Tibial nerve (tissue), 4 donors: Measurements from ENCODE around the gene EFNA5. TPM values are rescaled to one million over a fixed set of nuclear protein-coding genes. Genes with fewer than 3 reads are reported as not detected.

Experiments
- DNase-seq, 2 donors: peaks; one replicate each; pipeline ENCODE4 v3.0.0-alpha.2; 2019; ENCODE audit warnings: low spot score in 2 of 2
- H3K27ac ChIP-seq, 4 donors: fragments of 200-600 bp; sonication (generic) in 3 of 4; one replicate each; pipeline ENCODE4 v1.5.1; 2017 to 2019; ENCODE audit warnings: mild to moderate bottlenecking in 1 of 4
- H3K27me3 ChIP-seq, 2 donors: fragments of 200-600 bp; sonication (generic) in 1 of 2; one replicate each; pipeline versions ENCODE4 v1.5.1 to v1.6.0; 2017 to 2019
- H3K36me3 ChIP-seq, 3 donors: fragments of 200-600 bp; sonication (generic); one replicate each; pipeline ENCODE4 v1.5.1; 2018 to 2019
- H3K4me1 ChIP-seq, 4 donors: fragments of 200-600 bp; sonication (generic) in 3 of 4; one replicate each; pipeline ENCODE4 v1.5.1; 2017 to 2019
- H3K4me3 ChIP-seq, 4 donors: fragments of 200-600 bp; sonication (generic) in 3 of 4; one replicate each; pipeline ENCODE4 v1.5.1; 2017 to 2019; ENCODE audit warnings: mild to moderate bottlenecking in 1 of 4, moderate library complexity in 1 of 4
- H3K9me3 ChIP-seq, 4 donors: fragments of 200-600 bp; sonication (generic) in 3 of 4; one replicate each; pipeline ENCODE4 v1.5.1; 2017 to 2019
- CTCF ChIP-seq, 5 experiments: fragments of 200-600 bp in 3 of 5; fragments of 450-650 bp in 2 of 5; sonication (generic) in 3 of 5; IDR thresholded peaks; one replicate each; pipeline ENCODE4 v1.5.1; 2016 to 2019; ENCODE audit warnings: antibody characterized with exemption in 5 of 5, mild to moderate bottlenecking in 3 of 5, moderate library complexity in 2 of 5
- EP300 ChIP-seq, 2 donors: sonication (generic); formaldehyde crosslinking; IDR thresholded peaks; one replicate each; pipeline ENCODE4 v1.6.1; 2017; ENCODE audit warnings: antibody characterized with exemption in 2 of 2, mild to moderate bottlenecking in 1 of 2
- POLR2A ChIP-seq, 2 donors: fragments of 450-650 bp; IDR thresholded peaks; one replicate each; pipeline ENCODE4 v1.6.1; 2017; ENCODE audit warnings: antibody characterized with exemption in 2 of 2, mild to moderate bottlenecking in 2 of 2, moderate library complexity in 2 of 2
- WGBS, 2 donors: methylation state at CpG; one replicate each; pipeline ENCODE4 v1.1.5; 2018; 5-methylcytosine and 5-hydroxymethylcytosine counted together
- total RNA-seq, 4 donors: library from RNA; depleted of rRNA; stranded (reverse); fragments of >200 nt; gene quantifications; one replicate each; pipeline ENCODE4 v1.1.0, GENCODE V29; 2016

EFNA5 gene
- total RNA-seq, 4 donors from 2014 or later = 6.3 to 10.2 (median 6.9) TPM

GRCh38 chr5:107698286-107698685 lies 27.5 kb upstream of the EFNA5 start:
- DNase-seq = no peak
- H3K36me3 ChIP-seq = no peaks in the 10 kb centered on the region
- WGBS, 2 donors = 91 to 98% methylated on average over 2 of the region's 2 CpGs

GRCh38 chr5:107696498-107696897 lies 25.8 kb upstream of the EFNA5 start:
- no peaks in the 10 kb centered on the region for H3K36me3 ChIP-seq
- TF ChIP-seq EP300 (IDR thresholded peaks at IDR 0.05) (no peak), CTCF (IDR thresholded peaks at IDR 0.05) (no peak), POLR2A (IDR thresholded peaks at IDR 0.05) (no peak)
- H3K27ac ChIP-seq = no peak overlapping the region
- H3K4me1 ChIP-seq = no peaks in the 10 kb centered on the region
- no peak overlapping the region for H3K4me3 ChIP-seq
- WGBS, 2 donors = 76 to 79% methylated on average over 4 of the region's 4 CpGs
- H3K9me3 ChIP-seq = peaks cover 0 to 17% (median 0%) of the 10 kb centered on the region in 4 donors
- DNase-seq = no peak
- H3K27me3 ChIP-seq = no peaks in the 10 kb centered on the region

More at GRCh38 chr5:107698286-107698685, 27.5 kb upstream of the EFNA5 start:
- Histone ChIP-seq H3K27me3 (no peaks in the 10 kb centered on the region), H3K9me3 (peaks cover 0 to 1% (median 0%) of the 10 kb centered on the region in 4 donors), H3K27ac (no peak overlapping the region), H3K4me3 (no peak overlapping the region), H3K4me1 (no peaks in the 10 kb centered on the region)
- TF ChIP-seq POLR2A (IDR thresholded peaks at IDR 0.05) = no peak
- TF ChIP-seq EP300 (IDR thresholded peaks at IDR 0.05) = no peak
- no peak for TF ChIP-seq CTCF (IDR thresholded peaks at IDR 0.05)

- Histone ChIP-seq H3K4me3 (no peak overlapping the region), H3K27ac (no peak overlapping the region), H3K4me1 (no peaks in the 10 kb centered on the region), H3K36me3 (no peaks in the 10 kb centered on the region), H3K27me3 (no peaks in the 10 kb centered on the region), H3K9me3 (peaks cover 0 to 22% (median 0%) of the 10 kb centered on the region in 4 donors)
- WGBS, 2 donors = 70 to 73% methylated on average over 4 of the region's 4 CpGs
- TF ChIP-seq EP300 (IDR thresholded peaks at IDR 0.05) = no peak
- no peak for DNase-seq
Measured at GRCh38 chr5:107696080-107696479, 25.3 kb upstream of the EFNA5 start.

DNA sequence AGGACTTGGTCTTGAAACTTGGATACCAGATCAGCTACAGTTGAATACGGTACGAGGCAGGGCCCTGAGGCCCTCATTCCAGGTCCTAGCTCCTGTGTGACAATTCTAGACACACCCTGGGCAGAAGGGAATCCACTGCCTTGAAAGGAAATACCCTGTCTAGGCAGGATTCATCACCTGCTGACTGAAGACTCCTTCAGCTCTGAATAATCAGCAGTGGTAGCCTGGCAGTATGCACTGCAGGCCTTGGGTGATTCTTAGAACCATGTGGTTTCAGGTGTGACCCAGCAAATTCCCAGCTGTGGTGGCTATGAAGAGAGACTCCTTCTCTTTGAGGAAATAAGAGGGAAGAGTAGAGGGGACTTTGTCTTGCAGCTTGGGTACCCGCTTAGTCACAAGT lies 17.2 kb upstream of the EFNA5 start:
- H3K27ac ChIP-seq = no peak overlapping the region
- TF ChIP-seq CTCF (IDR thresholded peaks at IDR 0.05) = no peak
- TF ChIP-seq EP300 (IDR thresholded peaks at IDR 0.05) = no peak
- TF ChIP-seq POLR2A (IDR thresholded peaks at IDR 0.05) = no peak
- H3K4me1 ChIP-seq = no peaks in the 10 kb centered on the region
- no peak overlapping the region for H3K4me3 ChIP-seq
- WGBS, 2 donors = 100% methylated on average over 1 to 3 of the region's 3 CpGs
- H3K9me3 ChIP-seq = peaks cover 0 to 23% (median 2%) of the 10 kb centered on the region in 4 donors
- H3K36me3 ChIP-seq = no peaks in the 10 kb centered on the region
- no peak for DNase-seq
- no peaks in the 10 kb centered on the region for H3K27me3 ChIP-seq

- TF ChIP-seq EP300 (IDR thresholded peaks at IDR 0.05) (no peak), POLR2A (IDR thresholded peaks at IDR 0.05) (no peak), CTCF (IDR thresholded peaks at IDR 0.05) (no peak)
- no peaks in the 10 kb centered on the region for H3K27me3 ChIP-seq
- peaks cover 0 to 20% (median 2%) of the 10 kb centered on the region in 4 donors for H3K9me3 ChIP-seq
- 88 to 100% methylated on average over 1 of the region's 1 CpG for WGBS, 2 donors
- no peaks in the 10 kb centered on the region for H3K4me1 ChIP-seq
- no peak for DNase-seq
- no peak overlapping the region for H3K4me3 ChIP-seq
- no peak overlapping the region for H3K27ac ChIP-seq
- no peaks in the 10 kb centered on the region for H3K36me3 ChIP-seq
Measured at GRCh38 chr5:107687404-107687803, 16.7 kb upstream of the EFNA5 start.

DNA sequence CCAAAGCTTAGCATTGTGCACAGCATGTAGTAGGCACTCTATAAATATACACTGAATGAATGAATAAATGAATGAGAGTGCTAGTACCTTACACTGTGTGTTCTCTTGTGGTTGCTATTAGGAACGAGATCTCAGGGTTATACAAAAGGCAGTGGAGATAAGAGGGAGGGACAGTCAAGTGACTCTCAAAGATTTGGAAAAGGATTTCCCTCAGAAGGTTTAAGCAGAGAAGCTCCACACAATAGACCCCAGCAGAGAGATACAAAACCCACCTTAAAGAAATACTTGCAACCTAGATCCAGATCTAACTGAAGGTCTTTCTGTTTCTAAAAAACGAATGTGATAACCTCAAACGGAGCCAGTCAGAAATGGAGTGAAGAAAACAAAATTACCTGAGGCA lies 11.8 kb upstream of the EFNA5 start:
- TF ChIP-seq EP300 (IDR thresholded peaks at IDR 0.05) (no peak), CTCF (IDR thresholded peaks at IDR 0.05) (no peak), POLR2A (IDR thresholded peaks at IDR 0.05) (no peak)
- no peaks in the 10 kb centered on the region for H3K36me3 ChIP-seq
- DNase-seq = no peak
- H3K27ac ChIP-seq = no peak overlapping the region
- no peaks in the 10 kb centered on the region for H3K4me1 ChIP-seq
- no peaks in the 10 kb centered on the region for H3K27me3 ChIP-seq
- H3K4me3 ChIP-seq = no peak overlapping the region
- H3K9me3 ChIP-seq = no peaks in the 10 kb centered on the region
- WGBS, 2 donors = 58 to 76% methylated on average over 3 of the region's 3 CpGs
